GM12878 (cell line): ENCODE data around the gene PDZRN3. TPM values are rescaled to one million over a fixed set of nuclear protein-coding genes. Genes with fewer than 3 reads are reported as not detected.

Source experiments
- ATAC-seq: fragments of 200-7000 bp; cut with Tn5 transposase; 3 replicates; pipeline ENCODE4 v1.9.1; 2020; ENCODE audit warnings: mild to moderate bottlenecking, moderate library complexity
- BruUV-seq: library from RNA; stranded (reverse); fragments of 400-500 nt; replicated peaks from 2 replicates; lab custom pipeline; 2021; lab: Mats Ljungman, UMichigan
- CTCF ChIA-PET: fragments of 300-600 bp; sonication (Branson Sonifier 250); formaldehyde crosslinking; extraction: SDS; loops from one replicate; lab custom pipeline; 2021; ENCODE audit warnings: inconsistent platforms; lab: Yijun Ruan, JAX
- POLR2A ChIA-PET: fragments of 350-600 bp; formaldehyde crosslinking; extraction: SDS; loops from one replicate; lab custom pipeline; 2021; ENCODE audit warnings: inconsistent platforms; lab: Charles Lee
- RAD21 ChIA-PET: fragments of 300-600 bp; sonication (Branson Sonifier 250); formaldehyde crosslinking; loops from one replicate; lab custom pipeline; 2023; ENCODE audit warnings: antibody characterized with exemption; ENCODE audit not compliant: unreplicated experiment; lab: Charles Lee
- SMC1A ChIA-PET: fragments of 300-600 bp; sonication (Branson Sonifier 250); formaldehyde crosslinking; loops from one replicate; lab custom pipeline; 2023; ENCODE audit not compliant: unreplicated experiment, uncharacterized antibody; lab: Charles Lee
- DNase-seq: peaks from one replicate; pipeline ENCODE4 v3.0.0-alpha.2; 2011; ENCODE audit warnings: low read depth, low spot score
- FAIRE-seq: peaks from 3 replicates; lab custom pipeline; 2011; peaks lifted over from hg19 to GRCh38; lab: Jason Lieb, UNC
- H2AFZ ChIP-seq: 2 replicates; pipeline ENCODE4 v1.6.0; 2011; ENCODE audit warnings: low read depth, low read length, control low read depth; ENCODE audit not compliant: control insufficient read depth
- H3K27ac ChIP-seq: 2 replicates; pipeline ENCODE4 v1.5.1; 2011; ENCODE audit warnings: control low read depth; ENCODE audit not compliant: control insufficient read depth, insufficient read depth
- H3K27me3 ChIP-seq, 2 experiments: replicated peaks in 1 of 2; 2 replicates each; pipeline versions ENCODE4 v1.6.0 to v1.6.1; 2011; ENCODE audit warnings: low read length in 1 of 2; ENCODE audit not compliant: control insufficient read depth in 2 of 2, insufficient read depth in 2 of 2
- H3K36me3 ChIP-seq, 2 experiments: 2 replicates each; pipeline ENCODE4 v1.5.1; 2011; ENCODE audit warnings: low read length in 1 of 2; ENCODE audit not compliant: control insufficient read depth in 2 of 2, insufficient read depth in 2 of 2
- H3K4me1 ChIP-seq: 2 replicates; pipeline ENCODE4 v1.6.1; 2011; ENCODE audit warnings: mild to moderate bottlenecking, low read length, moderate library complexity, mixed read lengths; ENCODE audit not compliant: control insufficient read depth, insufficient read depth
- H3K4me2 ChIP-seq: 2 replicates; pipeline ENCODE4 v1.6.0; 2011; ENCODE audit warnings: control low read depth; ENCODE audit not compliant: control insufficient read depth, insufficient read depth
- H3K4me3 ChIP-seq: fragments of 200-600 bp; sonication (generic); 2 replicates; pipeline ENCODE4 v1.5.1; 2016
- H3K79me2 ChIP-seq: 2 replicates; pipeline ENCODE4 v1.6.0; 2011; ENCODE audit warnings: low read length; ENCODE audit not compliant: control insufficient read depth, insufficient read depth
- H3K9ac ChIP-seq: 2 replicates; pipeline ENCODE4 v1.8.0; 2011; ENCODE audit warnings: low read length, control low read depth, mixed read lengths; ENCODE audit not compliant: control insufficient read depth, insufficient read depth
- H3K9me3 ChIP-seq: replicated peaks from 3 replicates; pipeline ENCODE4 v1.5.1; 2011; ENCODE audit warnings: mild to moderate bottlenecking, low read length; ENCODE audit not compliant: control insufficient read depth, insufficient read depth
- H4K20me1 ChIP-seq: 2 replicates; pipeline ENCODE4 v1.6.0; 2011; ENCODE audit not compliant: control insufficient read depth, insufficient read depth
- HCFC1 ChIP-seq: fragments of 150-350 bp; IDR thresholded peaks from 2 replicates; pipeline ENCODE4 v1.6.1; 2014; ENCODE audit warnings: low read length
- SP1 ChIP-seq: IDR thresholded peaks from one replicate; pipeline ENCODE4 v1.6.1; 2011; ENCODE audit warnings: low read depth, low read length
- WGBS: methylation state at CpG from one replicate; pipeline ENCODE4 v1.1.6; 2016; ENCODE audit warnings: low lambda C conversion rate; ENCODE audit not compliant: insufficient replicate concordance, insufficient coverage; ENCODE audit errors: missing lambda C conversion rate; 5-methylcytosine and 5-hydroxymethylcytosine counted together
- in situ Hi-C: fragments of 300-500 bp; cut with MboI; formaldehyde crosslinking; loops from 9 replicates; pipeline ENCODE4 v1.14.3; 2018; ENCODE audit warnings: mixed read lengths
- intact Hi-C: fragments of 100-400 bp; cut with micrococcal nuclease; formaldehyde crosslinking; loops from one replicate; pipeline ENCODE4 v1.14.2; 2022; ENCODE audit not compliant: unreplicated experiment
- polyA plus RNA-seq, 11 experiments: library from polyadenylated mRNA; depleted of rRNA in 4 of 11; unstranded in 6 of 11; stranded (reverse) in 5 of 11; fragments of >200 nt; fragmentation: Nextera tagmentation in 4 of 11; fragmentation: Illumina TruSeq in 1 of 11; extraction: Ambion mirVana in 4 of 11; extraction: Trizol in 1 of 11; gene quantifications; 1 replicate in 1 of 11; 2 replicates in 10 of 11; pipeline versions ENCODE4 v1.2.1 to v1.2.3, GENCODE V29; 2011 to 2016; ENCODE audit warnings: inconsistent platforms in 2 of 11, missing spikeins in 2 of 11, low read depth in 1 of 11
- total RNA-seq, 4 experiments: library from RNA; depleted of rRNA in 3 of 4; stranded (reverse); fragments of >200 nt in 3 of 4; fragmentation: Illumina TruSeq in 1 of 4; extraction: Trizol in 1 of 4; gene quantifications; 2 replicates each; pipeline versions ENCODE4 v1.2.1 to v1.2.3, GENCODE V29; 2013 to 2021
- TF ChIP-seq, protein P1 (sequence below): IDR thresholded peaks from 2 replicates; pipeline ENCODE4 v1.6.1; 2011; ENCODE audit warnings: low read depth, mild to moderate bottlenecking, low read length, moderate library complexity, borderline replicate concordance; ENCODE audit errors: extremely low read depth
- TF ChIP-seq, protein P2 (sequence below): fragments of 450-650 bp; IDR thresholded peaks from 2 replicates; pipeline ENCODE4 v1.6.1; 2016; ENCODE audit warnings: mild to moderate bottlenecking, moderate library complexity, borderline replicate concordance

Gene PDZRN3
- total and polyA plus RNA-seq, 10 of the 15 experiments (the other 5 are each of a cell fraction or from before 2014, with no cell fraction given): 0.07 to 0.37 (median 0.12) TPM; not detected in 6

DNA sequence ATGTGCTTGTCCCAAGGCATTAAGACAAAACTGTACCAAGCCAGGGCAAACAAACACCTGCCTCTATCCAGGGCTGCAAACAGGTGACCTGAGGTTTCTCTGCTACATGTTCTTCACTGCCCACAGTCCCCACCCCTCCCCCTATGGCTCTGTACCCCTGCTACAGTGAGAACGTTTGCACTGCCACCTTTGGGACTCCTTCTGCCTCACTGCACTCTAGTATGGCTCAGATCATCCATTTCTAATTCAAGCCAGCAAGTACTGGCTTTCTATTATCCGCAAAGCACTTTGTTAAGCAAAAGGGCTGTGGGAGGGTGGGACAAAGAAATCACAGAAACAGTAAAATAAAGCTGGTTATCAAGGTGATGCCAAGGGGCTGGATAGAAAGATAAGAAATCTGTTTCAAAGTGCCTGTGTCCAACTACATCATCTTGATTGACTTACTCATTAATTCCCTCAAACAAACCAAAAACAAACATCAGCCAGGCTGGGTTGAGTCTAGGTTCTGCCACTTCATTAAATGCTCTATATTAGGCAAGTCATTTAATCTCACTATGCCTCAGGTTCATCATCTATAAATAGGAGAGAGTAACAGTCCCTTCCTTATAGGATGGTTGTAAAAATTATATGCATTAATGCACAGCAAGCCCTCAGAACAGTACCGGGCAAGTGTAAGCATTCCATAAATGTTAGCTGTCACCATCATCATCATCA, 95.3 kb downstream of the PDZRN3 start:
- in situ Hi-C loops (no loop called here), intact Hi-C loops (no loop called here)
- Histone ChIP-seq H3K4me3 (no peak overlapping the region), H3K79me2 (no peaks in the 10 kb centered on the region), H3K4me1 (no peaks in the 10 kb centered on the region), H4K20me1 (no peaks in the 10 kb centered on the region), H3K27me3 (peaks cover 0 to 8% of the 10 kb centered on the region in 2 experiments; a peak in 3 of 4 replicates), H3K9me3 (no peaks in the 10 kb centered on the region), H3K27ac (no peak overlapping the region), H2AFZ (no peak overlapping the region), H3K36me3 (no peaks in the 10 kb centered on the region), H3K4me2 (no peak overlapping the region), H3K9ac (no peak overlapping the region)
- DNase-seq: no peak
- no TSS peak for BruUV-seq
- FAIRE-seq: no peak
- TF ChIP-seq SP1: no peak
- TF ChIP-seq, protein P1, sequence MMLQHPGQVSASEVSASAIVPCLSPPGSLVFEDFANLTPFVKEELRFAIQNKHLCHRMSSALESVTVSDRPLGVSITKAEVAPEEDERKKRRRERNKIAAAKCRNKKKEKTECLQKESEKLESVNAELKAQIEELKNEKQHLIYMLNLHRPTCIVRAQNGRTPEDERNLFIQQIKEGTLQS: no peak
- TF ChIP-seq, protein P2, sequence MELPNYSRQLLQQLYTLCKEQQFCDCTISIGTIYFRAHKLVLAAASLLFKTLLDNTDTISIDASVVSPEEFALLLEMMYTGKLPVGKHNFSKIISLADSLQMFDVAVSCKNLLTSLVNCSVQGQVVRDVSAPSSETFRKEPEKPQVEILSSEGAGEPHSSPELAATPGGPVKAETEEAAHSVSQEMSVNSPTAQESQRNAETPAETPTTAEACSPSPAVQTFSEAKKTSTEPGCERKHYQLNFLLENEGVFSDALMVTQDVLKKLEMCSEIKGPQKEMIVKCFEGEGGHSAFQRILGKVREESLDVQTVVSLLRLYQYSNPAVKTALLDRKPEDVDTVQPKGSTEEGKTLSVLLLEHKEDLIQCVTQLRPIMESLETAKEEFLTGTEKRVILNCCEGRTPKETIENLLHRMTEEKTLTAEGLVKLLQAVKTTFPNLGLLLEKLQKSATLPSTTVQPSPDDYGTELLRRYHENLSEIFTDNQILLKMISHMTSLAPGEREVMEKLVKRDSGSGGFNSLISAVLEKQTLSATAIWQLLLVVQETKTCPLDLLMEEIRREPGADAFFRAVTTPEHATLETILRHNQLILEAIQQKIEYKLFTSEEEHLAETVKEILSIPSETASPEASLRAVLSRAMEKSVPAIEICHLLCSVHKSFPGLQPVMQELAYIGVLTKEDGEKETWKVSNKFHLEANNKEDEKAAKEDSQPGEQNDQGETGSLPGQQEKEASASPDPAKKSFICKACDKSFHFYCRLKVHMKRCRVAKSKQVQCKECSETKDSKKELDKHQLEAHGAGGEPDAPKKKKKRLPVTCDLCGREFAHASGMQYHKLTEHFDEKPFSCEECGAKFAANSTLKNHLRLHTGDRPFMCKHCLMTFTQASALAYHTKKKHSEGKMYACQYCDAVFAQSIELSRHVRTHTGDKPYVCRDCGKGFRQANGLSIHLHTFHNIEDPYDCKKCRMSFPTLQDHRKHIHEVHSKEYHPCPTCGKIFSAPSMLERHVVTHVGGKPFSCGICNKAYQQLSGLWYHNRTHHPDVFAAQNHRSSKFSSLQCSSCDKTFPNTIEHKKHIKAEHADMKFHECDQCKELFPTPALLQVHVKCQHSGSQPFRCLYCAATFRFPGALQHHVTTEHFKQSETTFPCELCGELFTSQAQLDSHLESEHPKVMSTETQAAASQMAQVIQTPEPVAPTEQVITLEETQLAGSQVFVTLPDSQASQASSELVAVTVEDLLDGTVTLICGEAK: no peak
- TF ChIP-seq HCFC1: no peak
- SMC1A ChIA-PET: no interaction called here
- WGBS: 25% methylated on average over 3 of the region's 3 CpGs
- CTCF ChIA-PET: no interaction called here
- POLR2A ChIA-PET: no interaction called here
- RAD21 ChIA-PET: no interaction called here
- no peak for ATAC-seq
